HG02642 (cell line): Measurements from ENCODE around the gene PTPRN2.
"Not testable (repeated sequence)": the region's sequence is repeated elsewhere in the genome, so short reads cannot be mapped to it uniquely, and the experiment has no call there.

Experiments
- ATAC-seq: cut with Tn5 transposase; IDR thresholded peaks from one replicate; pipeline ENCODE4 v1.9.1; 2021; ENCODE audit warnings: mild to moderate bottlenecking; ENCODE audit not compliant: unreplicated experiment, poor library complexity

Gene PTPRN2

DNA sequence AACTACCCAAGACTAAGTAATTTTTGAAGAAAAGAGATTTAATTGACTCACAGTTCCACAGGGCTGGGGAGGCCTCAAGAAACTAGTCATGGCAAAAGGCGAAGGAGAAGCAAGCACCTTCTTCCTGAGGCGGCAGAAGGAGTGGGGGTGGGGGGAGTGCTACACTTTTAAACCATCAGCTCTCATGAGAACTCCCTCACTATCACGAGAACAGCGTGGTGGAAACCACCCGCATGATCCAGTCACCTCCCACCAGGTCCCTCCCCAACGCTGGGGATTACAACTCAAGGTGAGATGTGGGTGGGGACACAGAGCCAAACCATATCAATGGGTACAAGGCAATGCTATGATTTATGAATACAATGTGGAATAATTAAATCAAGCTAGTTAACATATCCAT, 241.9 kb downstream of the PTPRN2 start:
- ATAC-seq: no peak

DNA sequence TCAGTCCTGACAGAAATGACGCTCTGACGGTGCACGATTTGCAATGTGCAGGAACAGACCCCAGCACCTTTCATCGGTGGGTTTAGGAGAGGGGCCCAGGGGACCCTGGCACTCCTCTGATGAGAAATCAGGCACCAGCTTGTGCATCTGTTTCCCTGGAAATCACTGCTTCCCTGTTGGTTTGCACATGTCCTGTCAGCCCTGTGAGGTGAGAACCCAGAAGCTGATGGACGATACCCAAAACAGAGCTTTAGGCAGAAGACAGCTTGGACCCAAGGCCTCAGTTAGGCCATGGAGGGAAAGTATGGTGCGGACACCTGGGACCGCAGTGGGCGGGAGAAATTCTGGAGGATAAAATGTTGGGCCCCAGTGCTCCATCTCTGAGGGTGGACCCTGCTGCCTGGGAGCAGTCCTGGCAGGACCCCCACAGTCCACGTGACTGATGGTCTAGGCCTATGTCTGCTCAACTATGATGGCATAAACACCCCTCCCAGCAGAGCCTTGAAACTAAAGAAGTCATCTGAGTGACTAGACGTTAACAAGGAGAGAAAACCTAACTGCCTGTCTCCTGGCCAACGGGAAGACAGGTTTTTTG, 242.8 kb downstream of the PTPRN2 start:
- ATAC-seq: no peak

DNA sequence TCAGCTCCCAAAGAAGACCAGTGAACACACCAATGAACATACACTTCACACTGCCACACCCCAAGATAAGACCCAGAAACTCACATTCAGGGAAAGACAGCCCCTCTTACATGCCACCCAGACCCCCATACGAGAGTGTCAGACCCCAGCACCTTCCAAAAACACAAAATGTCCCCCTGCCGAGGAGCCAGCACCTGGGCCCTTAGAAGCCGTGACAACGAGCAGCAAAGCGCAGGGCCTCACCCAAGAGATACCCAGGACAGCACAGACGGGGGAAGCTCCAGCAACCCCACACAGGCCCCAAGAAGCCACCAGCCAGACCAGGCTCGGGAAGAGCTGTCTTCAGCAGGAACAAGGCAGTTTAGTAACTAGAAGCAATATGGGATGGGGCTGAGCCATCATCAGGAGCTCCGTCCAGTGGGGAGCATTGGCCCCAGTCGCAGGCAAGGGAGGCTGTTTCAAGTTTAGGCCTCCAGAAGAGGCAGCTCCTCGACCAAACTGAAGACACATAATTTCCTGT, 243.6 kb downstream of the PTPRN2 start:
- no peak for ATAC-seq

DNA sequence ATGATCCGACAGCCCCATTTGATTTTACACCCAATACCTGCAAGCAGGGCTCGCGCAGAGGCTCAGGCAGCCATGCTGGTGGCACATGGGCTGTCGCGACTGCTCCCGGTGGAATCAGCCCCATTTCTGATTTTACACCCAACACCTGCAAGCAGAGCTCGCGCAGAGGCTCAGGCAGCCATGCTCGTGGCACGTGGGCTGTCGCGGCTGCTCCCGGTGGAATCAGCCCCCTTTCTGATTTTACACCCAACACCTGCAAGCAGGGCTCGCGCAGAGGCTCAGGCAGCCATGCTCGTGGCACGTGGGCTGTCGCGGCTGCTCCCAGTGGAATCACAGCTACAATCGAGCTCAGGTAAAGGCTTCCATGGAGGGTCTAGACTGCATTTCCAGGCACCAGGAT, 244.1 kb downstream of the PTPRN2 start:
- ATAC-seq: no peak

DNA sequence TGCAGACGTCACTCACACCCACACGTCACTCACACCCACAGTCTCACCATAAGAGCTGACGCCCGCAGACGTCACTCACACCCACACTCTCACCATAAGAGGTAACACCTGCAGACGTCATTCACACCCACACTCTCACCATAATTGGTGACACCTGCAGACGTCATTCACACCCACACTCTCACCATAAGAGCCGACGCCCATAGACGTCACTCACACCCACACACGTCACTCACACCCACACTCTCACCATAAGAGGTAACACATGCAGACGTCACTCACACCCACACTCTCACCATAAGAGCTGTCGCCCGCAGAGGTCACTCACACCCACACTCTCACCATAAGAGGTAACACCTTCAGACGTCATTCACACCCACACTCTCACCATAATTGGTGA, 246.5 kb downstream of the PTPRN2 start:
- ATAC-seq: not testable (repeated sequence)

DNA sequence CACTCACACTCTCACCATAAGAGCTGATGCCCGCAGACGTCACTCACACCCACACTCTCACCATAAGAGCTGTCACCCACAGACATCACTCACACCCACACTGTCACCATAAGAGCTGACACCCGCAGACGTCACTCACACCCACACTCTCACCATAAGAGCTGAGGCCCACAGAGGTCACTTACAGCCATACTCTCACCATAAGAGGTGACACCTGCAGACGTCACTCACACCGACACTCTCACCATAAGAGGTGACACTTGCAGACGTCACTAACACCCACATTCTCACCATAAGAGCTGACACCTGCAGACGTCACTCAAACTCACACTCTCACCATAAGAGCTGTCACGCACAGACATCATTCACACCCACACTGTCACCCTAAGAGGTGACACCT, 250.7 kb downstream of the PTPRN2 start:
- not testable (repeated sequence) for ATAC-seq

DNA sequence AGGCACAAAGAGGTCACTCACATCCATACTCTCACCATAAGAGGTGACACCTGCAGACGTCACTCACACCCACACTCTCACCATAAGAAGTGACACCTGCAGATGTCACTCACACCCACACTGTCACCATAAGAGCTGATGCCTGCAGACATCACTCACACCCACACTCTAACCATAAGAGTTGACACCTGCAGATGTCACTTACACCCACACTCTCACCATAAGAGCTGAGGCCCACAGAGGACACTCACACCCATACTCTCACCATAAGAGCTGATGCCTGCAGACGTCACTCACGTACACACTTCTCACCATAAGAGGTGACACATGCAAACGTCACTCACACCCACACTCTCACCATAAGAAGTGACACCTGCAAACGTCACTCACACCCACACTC, 255.1 kb downstream of the PTPRN2 start:
- not testable (repeated sequence) for ATAC-seq

DNA sequence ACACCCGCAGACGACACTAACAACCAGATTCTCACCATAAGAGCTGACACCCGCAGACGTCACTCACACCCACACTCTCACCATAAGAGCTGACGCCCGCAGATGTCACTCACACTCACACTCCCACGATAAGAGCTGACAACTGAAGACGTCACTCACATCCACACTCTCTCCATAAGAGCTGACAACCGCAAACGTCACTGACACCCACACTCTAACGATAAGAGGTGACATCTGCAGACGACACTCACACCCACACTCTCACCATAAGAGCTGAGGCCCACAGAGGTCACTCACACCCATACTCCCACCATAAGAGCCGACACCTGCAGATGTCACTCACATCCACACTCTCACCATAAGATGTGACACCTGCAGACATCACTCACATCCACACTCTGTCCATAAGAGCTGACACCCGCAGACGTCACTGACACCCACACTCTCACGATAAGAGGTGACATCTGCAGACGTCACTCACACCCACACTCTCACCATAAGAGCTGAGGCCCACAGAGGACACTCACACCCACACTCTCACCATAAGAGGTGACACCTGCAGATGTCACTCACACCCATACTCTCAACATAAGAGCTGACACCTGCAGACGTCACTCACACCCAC, 255.7 kb downstream of the PTPRN2 start:
- ATAC-seq: not testable (repeated sequence)

DNA sequence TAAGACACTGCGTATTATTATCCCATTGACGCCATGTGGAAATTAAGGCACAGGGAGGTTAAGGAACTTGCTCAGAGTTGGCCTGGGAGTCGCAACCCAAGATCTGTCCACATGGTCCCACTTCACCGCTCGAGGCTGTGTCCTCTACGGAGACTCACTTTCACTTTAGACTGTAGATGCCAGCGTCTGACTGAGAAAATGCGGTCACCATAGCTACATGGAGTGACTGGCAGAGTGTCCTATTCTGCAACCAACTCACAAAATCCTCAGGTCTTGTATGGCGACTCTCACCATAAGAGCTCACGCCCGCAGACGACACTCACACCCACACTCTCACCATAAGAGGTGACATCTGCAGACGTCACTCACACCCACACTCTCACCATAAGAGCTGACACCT, 257.9 kb downstream of the PTPRN2 start:
- ATAC-seq: no peak

DNA sequence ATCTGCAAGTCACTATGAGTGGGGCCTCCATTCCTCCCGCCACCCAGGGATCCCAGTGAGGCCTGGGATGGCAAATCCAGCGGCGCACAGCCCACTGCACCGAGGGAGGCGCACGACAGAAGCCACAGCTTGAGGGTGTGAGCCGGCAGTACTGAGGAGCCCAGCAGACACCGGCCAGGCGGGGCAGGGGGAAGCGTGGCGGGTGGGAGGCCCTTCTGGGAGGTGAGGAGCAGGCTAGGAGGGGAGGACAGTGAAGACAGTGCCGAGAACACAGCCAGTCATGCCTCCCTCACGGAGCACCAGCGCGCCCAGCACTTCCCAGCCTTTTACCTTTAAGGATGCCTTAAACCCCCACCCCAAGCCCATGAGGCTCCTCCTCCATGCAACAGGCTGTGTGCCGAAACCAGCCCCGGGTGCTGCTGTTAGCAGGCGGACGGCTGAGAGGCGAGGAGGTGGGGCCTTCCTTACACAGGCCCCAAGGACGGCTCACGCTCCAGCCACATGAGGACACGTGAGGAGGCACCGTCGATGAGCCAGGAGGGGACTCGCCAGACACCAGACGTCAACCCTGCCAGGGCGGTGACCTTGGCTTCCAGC, 258.5 kb downstream of the PTPRN2 start:
- no peak for ATAC-seq

DNA sequence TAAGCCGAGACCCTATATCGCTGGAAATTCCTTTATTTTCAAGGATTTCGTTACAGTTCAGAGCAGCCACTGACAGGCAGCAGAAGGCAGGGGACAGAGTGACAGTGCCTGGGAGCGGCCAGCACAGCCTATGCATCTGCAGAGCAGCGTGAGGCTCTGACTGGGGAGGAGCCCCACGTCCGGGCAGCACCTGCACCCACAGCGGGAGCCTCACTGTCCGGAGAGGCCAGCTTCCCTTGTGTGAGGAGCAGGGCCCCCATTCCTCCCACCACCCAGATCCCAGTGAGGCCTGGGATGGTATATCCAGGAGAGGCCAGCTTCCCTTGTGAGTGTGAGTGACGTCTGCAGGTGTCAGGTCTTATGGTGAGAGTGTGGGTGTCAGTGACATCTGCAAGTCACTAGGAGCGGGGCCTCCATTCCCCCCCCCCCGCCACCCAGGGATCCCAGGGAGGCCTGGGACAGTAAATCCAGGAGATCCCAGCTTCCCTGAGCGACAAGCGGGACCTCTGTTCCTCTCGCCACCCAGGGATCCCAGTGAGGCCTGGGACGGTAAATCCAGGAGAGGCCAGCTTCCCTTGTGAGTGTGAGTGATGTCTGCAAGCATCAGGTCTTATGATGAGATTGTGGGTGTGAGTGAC, 259.1 kb downstream of the PTPRN2 start:
- ATAC-seq: no peak

DNA sequence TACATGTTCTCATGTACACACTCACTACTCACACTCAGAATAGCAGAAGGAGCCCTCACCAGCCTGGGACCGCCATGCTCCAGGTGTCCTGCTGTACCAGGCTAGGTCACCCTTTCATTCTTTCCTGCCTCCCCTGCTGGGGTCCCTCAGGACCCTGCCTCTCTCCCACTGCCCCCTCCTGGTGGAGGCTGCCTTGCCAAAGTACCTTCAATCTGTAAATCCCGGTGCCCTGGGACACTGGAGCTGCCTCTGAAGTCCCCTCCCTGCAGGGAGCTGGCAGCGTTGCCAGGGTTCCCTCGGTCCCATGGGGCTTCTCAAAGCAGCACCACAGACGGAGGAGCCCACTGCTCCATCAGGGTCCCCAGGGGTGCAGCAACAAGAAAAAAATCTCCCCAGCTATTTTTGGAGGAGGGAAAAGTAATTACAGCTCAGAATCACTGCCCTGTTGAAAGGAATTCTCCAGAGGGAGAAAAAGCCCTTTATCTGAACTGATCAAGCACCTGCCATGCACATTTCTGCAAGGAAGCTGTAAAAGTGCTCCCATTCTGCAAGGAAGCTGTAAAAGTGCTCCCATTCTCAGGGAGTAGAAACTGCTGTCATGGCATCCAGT, 259.9 kb downstream of the PTPRN2 start:
- no peak for ATAC-seq

DNA sequence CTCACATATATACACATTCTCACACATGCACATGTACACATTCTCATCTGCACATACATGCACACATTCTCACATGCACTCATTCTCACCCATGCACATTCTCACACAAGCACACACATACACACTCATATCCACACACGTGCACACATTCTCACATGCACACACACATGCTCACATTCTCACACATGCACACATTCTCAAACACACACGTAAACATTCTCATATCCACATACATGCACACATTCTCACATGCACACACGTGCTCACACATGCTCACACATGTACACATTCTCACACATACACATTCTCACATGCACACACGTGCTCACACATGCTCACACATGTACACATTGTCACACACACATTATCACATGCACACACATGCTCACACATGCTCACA, 260.6 kb downstream of the PTPRN2 start:
- ATAC-seq: no peak

DNA sequence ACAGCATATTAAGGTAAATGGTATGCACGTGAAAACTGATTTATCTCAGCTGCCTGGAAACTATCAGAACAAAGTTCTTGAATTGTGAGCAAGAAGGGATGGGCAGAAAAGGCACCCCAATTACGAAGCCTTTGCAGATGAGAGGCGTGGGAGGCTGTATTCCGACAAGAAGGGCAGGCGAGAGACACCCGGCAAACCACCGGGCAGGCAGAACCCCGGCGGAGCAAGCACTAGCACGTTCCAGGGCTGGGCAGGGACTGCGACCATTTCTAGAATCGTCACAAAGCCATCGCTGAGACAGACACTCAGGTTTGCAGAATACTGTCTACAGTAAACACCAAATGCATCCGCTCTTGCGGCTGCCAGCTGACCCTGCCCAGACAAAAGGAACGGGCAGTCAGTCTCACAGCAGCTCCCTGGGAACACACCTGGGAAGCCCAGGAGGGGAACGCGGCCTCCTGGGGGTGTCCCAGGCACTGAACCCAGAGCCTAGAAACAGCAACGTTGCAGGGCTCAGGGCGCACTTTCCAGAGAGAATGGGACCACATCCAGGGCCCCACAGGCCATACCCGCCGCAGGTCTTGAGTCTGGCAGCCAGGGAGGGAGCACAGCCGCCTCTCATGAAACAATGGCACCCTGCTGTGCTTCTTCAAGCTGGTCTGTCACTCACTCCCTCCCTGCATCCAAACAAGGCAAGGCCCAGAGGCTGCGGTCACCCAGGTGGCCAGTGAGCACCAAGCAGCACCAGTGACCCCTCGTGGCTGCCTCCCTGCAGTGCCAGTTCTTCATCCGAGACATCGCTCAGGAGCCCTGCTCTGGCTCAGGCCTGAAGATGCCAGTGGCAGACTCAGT, 261.9 kb downstream of the PTPRN2 start:
- no peak for ATAC-seq

DNA sequence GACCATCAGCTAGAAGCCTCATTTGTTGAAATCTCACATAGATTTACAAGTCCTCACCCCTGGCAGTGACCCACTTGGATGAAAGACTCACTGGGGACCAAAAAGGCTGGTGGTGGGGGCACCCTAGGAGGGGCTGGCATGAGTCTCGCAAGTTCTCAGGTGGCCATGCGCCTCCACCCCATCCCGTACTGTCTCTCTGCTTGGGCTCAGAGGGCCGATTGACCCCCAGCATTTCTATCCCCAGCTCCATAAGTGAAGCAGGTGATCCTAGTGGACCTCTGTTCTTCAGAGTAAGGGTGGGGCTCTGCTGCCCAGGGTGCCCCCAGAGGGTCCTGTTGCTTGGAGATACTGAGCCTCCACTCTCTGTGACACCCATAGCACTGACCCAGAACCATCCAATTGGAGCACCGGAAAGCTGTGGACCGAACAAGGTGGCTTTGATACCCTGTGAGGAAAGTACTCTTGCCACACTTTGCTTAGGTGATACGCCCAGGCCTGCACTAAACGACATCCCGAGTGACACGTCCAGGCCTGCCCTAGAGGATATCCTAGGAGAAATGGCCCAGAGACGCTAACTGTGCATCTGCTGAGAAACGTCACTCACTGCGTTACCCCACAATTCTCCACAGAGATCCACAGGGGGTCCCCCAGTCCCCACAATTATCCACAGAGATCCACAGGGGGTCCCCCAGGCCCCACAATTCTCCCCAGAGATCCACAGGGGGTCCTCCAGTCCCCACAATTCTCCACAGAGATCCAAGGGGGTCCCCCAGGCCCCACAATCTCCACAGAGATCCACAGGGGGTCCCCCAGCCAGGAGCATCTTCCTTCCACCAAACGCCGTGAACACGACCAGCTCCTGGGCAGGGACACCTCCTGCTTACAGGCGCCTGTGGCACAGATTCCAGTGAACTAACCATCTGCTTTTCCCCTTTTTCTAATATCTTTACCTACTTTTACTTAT, 262.9 kb downstream of the PTPRN2 start:
- ATAC-seq: no peak

DNA sequence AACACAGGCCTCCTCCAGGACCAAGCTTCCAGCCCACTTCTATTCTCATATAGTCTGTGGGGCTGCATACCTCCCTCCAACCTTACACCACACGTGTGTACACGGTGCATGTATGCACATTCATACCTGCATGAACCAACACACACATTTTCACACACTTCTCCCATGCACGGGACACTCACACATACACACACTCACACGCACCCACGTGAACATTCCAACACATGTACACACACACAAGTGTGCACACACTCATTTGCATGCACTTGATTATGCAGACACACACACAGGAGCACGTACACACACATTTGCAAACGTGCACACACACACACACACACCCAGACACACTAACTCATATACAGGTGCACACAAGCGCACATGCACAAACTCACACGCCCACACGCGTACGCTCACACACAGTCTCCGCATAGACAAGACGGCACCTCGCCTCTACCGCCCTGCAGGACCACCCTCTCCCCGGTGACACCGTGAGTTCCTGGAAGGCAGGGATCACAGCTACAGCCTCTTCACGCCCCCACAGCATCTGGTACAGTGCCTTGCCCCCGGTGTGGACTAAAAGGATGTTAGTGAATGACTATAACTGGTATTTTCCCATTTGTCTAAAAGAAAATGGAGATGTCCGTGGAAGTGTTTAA, 263.8 kb downstream of the PTPRN2 start:
- ATAC-seq: no peak

DNA sequence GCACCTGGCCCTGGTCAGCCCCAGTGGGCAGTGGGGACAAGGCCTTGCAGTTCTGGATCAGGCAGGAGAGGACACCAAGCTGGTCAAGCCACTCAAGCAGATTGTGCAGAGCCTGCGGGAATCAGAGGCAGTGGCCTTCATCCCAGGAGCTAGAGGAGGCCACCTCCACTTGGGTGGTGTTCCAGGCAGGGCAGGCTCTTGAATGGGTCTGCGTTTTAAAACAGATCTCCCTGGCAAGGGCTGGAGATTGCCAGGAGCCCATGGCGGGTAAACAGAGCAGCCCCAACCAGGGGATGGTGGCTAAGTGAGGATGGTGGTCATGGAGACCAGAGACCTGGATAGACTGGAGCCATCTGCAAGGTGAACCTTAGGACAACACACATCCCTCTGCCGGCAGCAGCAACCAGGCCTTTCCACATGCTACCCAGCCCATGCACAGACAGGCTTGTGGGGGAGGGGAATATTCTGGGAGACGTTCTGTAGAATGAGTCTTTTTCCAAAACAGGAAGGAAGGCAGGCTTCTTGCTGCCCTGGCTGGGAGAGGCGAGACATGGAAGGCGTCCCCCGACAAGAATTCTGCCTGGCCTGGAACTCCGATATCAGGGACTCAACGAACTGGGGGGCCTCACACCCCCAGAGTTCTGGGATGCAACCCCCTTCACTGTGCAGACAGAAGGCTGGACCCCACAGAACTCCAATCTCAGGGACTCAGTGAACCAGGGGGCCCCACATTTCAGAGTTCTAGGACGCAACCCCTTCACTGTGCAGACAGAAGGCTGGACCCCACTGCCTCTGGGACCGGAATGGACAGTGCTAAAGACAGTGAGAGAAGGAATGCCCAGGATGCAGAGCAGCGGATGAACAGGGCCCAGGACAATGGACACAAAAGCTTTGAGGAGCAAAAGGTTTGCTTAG, 264.8 kb downstream of the PTPRN2 start:
- no peak for ATAC-seq
